HG03039 (cell line): Measurements from ENCODE around the gene FES.
A peak's percentile ranks its signal among the peaks of the same experiment; 100 is the strongest.
"Not testable (repeated sequence)": the region's sequence is repeated elsewhere in the genome, so short reads cannot be mapped to it uniquely, and the experiment has no call there.

Source experiments
- ATAC-seq: cut with Tn5 transposase; IDR thresholded peaks from one replicate; pipeline ENCODE4 v1.9.1; 2021; ENCODE audit warnings: mild to moderate bottlenecking, moderate library complexity; ENCODE audit not compliant: unreplicated experiment

FES gene

DNA sequence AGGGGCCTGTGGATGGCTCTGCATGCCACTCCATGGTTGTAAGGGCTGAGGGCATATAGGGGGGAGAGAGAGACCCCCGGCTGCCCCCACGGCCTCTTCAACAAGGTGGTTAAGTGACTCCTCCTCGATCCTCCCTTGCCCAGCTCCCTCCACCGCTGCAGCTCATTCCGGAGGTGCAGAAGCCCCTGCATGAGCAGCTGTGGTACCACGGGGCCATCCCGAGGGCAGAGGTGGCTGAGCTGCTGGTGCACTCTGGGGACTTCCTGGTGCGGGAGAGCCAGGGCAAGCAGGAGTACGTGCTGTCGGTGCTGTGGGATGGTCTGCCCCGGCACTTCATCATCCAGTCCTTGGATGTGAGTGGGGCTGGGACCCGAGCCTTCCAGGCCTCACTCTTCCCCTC, 6.5 kb downstream of the FES start:
- ATAC-seq, result no peak

DNA sequence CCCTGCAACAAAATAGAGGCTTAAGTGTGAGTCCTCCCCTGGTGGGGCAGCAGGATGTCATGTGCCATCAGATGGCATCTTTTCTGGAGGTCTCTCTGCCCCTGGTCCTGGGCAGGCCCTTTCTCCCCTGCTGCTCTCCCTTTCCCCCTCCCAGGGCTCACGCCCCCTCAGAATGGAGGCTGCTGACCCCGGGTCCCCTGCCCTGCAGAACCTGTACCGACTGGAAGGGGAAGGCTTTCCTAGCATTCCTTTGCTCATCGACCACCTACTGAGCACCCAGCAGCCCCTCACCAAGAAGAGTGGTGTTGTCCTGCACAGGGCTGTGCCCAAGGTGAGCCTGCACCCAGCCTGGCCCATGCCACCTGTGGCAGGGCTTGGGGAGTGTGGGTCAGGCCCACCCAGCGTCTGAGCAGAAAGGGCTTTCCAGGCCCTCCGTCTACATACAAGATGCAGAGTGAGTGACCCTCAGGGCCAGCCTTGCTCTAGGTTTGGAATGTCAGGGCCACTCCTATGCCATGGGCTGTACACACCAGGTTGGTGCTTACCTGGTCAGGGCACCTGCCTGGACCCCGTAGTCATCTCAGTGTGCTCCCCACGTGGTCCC, 7.1 kb downstream of the FES start:
- no peak for ATAC-seq

DNA sequence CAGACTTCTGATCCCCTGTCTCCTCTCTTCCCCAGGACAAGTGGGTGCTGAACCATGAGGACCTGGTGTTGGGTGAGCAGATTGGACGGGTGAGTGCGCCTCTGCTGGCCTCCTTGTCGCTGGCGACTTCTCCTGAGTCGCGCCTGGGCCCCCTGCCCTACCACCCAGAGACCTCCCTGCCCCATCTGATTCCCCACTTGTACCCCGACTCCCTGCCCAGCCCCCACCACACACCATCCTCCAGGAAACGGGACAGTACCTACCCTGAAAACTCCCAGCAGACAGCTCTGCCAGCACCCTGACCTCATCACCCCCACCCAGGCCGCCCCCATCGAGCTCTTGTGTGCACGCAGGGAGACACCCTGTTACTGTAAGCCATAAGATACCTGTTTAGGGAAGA, 7.7 kb downstream of the FES start:
- no peak for ATAC-seq

DNA sequence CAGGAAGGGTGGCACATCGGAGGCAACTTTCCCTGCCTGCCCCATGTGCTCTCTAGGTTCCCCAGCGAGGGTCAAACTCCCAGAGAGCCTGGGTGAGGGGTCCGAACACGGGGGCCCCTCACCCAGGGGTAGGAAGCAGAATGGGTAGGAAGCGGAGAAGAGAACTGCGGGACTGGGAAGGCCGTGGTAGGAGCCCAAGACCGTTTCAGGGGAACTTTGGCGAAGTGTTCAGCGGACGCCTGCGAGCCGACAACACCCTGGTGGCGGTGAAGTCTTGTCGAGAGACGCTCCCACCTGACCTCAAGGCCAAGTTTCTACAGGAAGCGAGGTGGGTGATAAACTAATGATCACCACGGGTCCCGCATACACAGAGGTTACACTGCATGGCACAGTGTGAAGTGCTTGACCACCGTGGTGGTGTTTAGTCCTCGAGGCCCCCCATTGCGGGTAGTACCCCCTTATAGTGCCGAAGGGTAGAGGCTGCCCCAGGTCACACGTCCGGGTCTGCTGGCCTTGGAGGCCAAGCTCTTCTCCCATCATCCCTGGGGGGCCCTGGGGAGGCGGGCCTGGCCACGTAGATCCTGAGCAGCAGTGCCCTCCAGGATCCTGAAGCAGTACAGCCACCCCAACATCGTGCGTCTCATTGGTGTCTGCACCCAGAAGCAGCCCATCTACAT, 8.3 kb downstream of the FES start:
- no peak for ATAC-seq

DNA sequence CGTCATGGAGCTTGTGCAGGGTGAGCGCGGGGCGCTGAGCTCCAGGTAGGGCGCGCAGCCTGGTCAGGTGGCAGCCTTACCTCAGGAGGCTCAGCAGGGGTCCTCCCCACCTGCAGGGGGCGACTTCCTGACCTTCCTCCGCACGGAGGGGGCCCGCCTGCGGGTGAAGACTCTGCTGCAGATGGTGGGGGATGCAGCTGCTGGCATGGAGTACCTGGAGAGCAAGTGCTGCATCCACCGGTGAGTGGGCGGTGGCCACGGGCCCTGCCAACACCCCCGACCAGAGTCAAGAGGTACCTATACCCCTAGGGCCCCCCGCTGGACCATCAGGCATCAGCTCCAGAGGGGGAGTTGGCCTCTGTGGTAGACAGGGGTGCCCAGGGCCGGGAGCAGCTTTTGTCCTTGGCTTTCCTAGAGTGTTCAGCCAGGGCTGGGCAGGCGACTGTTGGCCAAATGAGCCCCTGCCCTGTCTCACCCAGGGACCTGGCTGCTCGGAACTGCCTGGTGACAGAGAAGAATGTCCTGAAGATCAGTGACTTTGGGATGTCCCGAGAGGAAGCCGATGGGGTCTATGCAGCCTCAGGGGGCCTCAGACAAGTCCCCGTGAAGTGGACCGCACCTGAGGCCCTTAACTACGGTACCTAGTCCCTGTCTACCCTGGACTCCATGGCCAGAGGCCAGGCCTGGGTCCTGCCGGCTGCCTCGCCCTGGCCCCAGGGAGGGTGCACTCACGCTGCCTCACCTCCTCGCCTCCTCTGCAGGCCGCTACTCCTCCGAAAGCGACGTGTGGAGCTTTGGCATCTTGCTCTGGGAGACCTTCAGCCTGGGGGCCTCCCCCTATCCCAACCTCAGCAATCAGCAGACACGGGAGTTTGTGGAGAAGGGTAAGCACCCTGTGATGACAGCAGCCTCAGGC, 9.1 kb downstream of the FES start:
- no peak for ATAC-seq

DNA sequence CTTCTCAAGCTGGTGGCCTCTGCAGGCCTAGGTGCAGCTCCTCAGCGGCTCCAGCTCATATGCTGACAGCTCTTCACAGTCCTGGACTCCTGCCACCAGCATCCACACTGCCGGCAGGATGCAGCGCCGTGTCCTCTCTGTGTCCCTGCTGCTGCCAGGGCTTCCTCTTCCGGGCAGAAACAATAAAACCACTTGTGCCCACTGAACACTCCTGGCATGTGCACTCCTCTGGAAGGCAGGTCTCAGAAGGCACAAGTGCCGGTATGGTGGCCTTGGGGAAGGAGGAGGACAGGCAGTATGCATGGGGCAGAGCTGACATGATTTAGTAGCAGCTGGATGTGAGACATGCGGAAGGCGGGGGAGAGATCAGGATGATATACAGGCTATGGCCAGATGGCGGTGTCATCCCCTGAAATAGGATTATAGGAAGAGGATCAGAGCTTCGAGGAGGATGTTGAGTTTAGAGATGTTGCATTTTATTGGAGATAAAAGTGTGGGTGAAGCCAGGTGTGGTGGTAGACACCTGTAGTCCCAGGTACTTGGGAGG, 11.3 kb downstream of the FES start:
- no peak for ATAC-seq

DNA sequence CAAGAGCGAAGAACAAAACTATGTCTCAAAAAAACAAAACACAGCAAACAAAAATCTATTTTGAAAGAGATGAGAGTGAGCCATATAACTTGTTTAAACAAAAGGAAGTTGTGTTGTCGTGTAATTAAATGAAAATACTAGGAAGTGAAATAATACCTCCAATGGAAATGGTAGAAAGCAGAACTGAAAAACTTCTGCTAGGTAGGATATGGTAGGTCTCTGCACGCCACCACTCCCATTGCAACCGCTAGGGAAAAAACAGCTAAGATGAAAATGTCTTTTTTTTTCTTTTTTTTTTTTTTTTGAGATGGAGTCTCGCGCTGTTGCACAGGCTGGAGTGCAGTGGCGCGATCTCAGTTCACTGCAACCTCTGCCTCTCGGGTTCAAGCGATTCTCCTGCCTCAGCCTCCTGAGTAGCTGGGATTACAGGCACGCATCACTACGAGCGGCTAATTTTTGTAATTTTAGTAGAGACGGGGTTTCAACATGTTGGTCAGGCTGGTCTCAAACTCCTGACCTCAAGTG, 12.9 kb downstream of the FES start:
- not testable (repeated sequence) for ATAC-seq

DNA sequence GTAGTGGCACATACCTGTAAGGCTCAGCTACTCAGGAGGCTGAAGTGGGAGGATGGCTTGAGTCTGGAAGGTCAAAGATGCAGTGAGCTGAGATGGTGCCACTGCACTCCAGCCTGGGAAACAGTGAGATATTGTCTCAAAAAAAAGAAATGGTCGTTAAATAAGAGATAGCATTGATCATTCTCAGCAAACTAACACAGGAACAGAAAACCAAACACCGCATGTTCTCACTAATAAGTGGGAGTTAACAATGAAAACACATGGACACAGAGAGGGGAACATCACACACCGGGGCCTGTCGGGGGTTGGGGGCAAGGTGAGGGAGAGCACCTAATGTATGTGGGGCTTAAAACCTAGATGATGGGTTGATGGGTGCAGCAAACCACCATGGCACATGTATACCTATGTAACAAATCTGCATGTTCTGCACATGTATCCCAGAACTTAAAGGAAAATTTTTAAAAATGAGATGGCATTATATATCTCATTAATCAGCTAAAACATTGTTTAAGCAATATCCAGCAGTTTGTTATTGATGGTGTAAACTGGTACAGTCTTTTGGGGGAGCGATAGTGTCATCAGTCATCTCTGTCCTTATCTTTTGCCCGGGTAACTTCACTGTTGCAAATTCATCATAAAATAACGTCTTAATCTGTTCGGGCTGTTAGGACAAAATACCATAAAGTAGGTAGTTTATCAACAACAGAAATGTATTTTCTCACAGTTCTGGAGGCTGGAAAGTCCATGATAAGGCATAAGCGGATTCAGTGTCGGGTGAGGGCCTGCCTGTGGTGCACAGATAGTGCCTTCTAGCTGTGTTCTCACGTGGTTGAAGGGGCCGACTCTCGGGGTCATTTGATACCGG, 17.1 kb downstream of the FES start:
- ATAC-seq, result no peak

DNA sequence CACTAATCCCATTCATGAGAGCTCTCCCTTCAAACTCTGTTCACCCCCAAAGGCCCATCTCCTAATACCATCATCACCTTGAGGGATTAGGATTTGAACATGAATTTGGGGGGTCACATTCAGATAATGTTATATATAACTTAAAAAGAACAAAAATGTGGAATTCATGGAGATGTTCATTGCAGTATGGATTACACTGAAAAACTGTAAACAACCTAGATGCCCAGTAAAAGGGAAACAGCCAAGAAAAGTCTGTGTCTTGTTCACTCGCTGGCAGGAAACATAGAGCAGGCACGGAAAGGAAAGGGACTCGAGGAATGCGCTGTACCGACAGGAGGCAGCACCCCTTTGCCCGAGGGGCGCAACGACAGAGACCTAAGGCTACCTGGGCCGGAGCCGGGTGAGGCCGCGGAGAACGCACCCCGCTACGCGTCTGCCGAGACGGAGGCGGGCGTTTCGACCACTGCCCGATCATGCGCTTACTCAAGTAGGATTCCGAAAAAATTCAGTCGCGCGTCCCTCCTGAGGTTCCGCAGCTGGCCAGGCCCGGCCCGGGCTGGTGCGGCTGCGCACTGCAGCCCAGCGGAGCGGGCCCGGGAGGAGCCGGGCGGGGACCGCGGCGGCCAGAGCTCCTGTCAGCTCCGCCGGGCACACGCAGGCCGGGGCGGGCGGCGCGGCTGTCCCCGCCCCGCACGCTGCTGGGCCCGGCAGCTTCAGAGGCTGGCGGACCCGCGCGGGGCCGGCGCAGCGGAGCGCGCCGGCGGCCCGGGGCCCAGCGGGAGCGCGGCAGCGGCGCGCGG, 17.9 kb downstream of the FES start:
- peak; percentile 50 for ATAC-seq

DNA sequence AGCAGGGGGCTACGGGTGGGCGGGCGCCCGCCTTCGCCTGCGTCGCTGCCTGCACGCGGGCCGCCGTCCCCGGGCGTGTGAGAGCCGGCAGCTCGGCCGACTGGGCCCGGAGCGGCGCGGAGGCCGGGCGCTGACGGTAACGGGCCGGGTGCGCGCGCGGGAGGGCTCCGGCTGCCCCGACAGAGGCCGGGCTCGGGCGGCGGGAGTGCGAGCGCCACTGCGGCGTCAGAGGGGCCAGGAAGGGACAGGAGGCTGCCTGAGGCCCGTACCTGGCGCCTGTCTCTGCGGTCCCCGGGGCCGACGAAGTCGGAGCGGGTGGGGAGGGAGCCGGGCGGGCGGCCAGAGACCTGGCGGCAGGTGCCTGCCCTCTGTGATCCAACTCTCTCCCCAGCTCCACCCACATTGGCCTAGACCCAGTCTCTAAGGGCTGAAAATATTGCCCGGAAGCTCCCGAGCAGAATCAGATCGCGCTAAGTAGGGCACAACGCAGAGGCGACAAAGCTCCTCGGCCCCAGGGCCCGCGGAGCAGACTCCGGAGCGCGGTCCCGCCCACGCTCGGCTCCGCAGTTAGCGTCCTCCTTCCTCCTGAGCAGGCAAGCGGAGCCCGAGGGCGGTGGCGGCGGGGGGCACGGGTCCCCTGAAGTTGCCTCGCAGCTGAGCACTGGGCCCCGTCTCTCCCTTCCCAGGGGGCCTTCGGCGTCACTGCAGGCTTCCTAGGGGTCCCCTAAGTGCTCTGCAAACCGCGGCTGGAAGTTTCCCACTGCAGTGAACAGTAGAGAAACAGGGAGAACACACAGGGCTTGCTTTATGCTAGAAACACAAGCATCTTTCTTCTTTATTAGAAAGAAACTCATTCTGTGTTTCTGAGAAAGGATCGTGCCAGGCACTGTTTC, 18.8 kb downstream of the FES start, which contains the start of gene MAN2A2:
Gene MAN2A2, plus strand, starts transcription at position 463 of the 893 bp plus-strand sequence. CDS start 906 bp downstream, outside the sequence.
- peak; percentile 50 for ATAC-seq

DNA sequence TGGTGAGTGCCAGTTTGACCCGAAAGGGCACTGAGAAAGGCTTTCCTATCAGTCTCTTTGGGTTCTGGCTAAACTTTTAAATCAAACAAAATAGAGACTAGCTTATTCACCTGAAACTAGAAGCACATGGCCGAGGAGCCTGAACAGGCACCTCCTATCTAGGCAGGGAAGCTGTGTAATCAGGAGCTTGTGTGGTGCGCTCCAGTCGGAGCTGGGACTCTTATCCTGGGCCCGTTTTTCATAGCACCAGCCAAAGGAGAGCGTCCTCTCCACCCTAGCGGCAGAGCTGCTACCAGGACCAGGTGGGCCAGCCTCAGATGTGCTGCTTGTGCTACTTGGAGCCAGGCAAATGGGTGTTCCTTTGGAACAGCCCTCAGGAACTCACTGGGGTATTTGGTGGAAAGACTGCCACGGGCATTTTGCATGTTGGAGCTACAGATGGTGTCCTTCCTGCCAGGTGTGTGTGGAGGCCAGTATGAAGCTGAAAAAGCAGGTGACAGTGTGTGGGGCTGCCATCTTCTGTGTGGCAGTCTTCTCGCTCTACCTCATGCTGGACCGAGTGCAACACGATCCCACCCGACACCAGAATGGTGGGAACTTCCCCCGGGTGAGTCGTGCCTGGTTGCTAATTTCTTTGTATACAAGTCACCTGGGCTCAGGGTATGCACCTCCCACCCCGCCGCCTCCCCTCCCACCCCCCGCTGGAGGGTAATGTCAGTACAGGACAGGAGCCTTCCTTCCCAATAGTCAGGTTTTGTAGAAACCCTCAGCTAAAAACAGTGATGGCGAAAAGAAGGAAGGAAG, 19.6 kb downstream of the FES start:
- no peak for ATAC-seq

DNA sequence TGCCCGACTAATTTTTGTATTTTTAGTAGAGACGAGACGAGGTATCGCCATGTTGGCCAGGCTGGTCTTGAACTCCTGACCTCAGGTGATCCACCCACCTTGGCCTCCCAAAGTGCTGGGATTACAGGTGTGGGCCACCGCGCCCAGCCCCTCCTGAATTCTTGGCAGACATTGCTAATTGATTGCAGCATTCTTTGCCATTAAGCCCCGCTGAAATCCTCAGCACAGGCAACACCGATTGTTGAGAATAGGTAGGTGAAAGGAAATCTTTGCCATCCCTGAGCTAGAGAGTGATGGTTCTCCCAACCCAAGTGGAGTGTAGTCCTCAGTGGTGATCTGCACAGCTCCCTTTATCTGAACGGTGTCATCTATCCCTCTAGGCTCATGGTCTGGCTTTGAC, 20.4 kb downstream of the FES start:
- ATAC-seq, result no peak

DNA sequence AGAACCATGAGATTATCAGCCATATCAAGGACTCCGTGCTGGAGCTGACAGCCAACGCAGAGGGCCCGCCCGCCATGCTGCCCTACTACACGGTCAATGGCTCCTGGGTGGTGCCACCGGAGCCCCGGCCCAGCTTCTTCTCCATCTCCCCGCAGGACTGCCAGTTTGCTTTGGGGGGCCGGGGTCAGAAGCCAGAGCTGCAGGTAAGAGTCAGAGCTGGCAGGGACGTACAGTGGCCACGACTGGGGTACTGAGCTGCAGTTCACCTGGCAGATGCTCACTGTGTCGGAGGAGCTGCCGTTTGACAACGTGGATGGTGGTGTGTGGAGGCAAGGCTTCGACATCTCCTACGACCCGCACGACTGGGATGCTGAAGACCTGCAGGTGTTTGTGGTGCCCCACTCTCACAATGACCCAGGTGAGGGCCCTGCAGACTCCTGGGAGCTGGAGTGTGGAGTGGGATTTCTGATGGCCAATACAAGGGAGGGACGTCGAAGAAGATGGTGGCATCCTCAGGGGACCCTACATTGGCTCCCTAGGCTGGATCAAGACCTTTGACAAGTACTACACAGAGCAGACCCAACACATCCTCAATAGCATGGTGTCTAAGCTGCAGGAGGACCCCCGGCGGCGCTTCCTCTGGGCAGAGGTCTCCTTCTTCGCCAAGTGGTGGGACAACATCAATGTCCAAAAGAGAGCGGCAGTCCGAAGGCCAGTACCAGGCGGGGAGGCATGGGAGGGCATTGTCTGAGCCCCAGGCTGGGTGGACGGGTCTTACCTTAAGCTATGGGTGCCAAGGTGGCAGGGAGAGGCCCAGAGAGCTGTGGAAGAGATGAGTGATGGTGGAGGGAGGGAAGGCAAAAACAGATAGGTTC, 21.2 kb downstream of the FES start:
- ATAC-seq, result no peak

DNA sequence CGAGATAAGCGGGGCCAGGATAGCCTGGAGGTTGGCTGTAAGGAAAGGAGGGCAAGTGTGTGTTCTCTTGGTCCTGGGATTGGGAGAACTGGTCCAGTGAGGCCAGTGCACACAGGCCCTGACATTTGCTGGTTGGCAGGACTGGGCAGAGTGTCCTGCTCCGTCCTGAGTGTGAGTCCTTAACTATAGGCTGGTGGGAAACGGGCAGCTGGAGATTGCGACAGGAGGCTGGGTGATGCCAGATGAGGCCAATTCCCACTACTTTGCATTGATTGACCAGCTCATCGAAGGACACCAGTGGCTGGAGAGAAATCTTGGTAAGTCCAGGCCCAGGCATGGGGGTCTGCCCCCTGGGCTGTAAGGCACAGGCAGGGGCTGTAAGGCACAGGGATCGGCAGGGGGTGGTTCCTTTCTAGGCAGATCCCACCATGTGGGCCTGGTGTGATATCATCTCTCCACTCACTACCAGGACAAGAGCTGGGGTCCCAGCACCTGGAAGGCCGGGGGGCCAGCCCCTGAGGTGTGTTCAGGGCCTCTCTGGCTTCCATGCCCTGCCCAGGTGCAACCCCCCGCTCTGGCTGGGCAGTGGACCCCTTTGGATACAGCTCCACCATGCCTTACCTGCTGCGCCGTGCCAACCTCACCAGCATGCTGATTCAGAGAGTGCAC, 22.0 kb downstream of the FES start:
- ATAC-seq, result no peak

DNA sequence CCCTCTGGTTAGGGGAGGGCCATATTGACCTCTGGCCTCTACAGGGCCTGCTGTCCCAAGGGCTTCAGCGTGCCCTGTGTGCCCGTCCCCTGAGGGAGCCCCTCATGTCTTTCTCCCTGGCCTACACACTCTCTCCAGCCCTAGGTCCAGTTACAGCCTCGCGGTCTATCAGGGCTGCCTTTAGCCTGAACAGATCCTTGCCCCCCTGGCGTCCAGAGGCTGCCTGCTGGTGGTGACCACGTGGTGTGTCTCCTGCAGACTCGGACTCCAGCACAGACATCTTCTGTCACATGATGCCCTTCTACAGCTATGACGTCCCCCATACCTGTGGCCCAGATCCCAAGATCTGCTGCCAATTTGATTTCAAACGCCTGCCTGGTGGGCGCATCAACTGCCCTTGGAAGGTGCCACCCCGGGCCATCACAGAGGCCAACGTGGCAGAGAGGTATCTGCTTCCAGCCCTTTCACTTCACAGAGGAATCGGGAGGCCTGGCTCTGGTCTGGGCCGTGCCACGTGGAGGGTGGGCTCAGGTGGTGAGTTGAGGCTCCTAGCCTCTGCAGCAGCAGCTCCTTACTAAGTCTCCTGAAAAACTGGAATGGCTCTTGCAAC, 22.9 kb downstream of the FES start:
- no peak for ATAC-seq
